ENCODE measurements around the gene SPOP.

The SPOP gene

GRCh38 chr17:49716668-49717364, 38.9 kb upstream of the SPOP start:
- TF ChIP-seq ZNF660 (tag by site-specific recombination; IDR thresholded peaks at IDR 0.05) = no peak
- Histone ChIP-seq H3K9me3 (ENCODE audit: control insufficient read depth, insufficient read depth, low read depth, low read length) (no peaks in the 10 kb centered on the region), H3K4me3 (ENCODE audit: low read depth, low read length) (no peak overlapping the region), H3K4me1 (ENCODE audit: control insufficient read depth, insufficient read depth, low read length) (no peaks in the 10 kb centered on the region), H3K27ac (ENCODE audit: extremely low read depth, low read depth, low read length) (no peak overlapping the region), H3K36me3 (ENCODE audit: control insufficient read depth in 2 of 2, insufficient read depth in 1 of 2, low read length in 2 of 2) (peaks cover 20 to 59% of the 10 kb centered on the region in 2 experiments)
- POLR2A ChIA-PET = interaction anchor here (3.6 kb wide), 1 partner anchor 47 kb away, joined by 17 read pairs; the partner anchor contains the start of gene FAM117A
- CTCF ChIA-PET = interaction anchor here (0.6 to 2.3 kb wide), 5 partner anchors 22 to 159 kb away, joined by 3 to 7 read pairs (median 3); no protein-coding TSS in a partner anchor

- Histone ChIP-seq H3K4me3 (ENCODE audit: low read depth, low read length) (no peak overlapping the region), H3K9me3 (ENCODE audit: control insufficient read depth, insufficient read depth, low read depth, low read length) (no peaks in the 10 kb centered on the region), H3K4me1 (ENCODE audit: control insufficient read depth, insufficient read depth, low read length) (no peaks in the 10 kb centered on the region), H3K36me3 (ENCODE audit: control insufficient read depth in 2 of 2, insufficient read depth in 1 of 2, low read length in 2 of 2) (peaks cover 20 to 57% of the 10 kb centered on the region in 2 experiments), H3K27ac (ENCODE audit: extremely low read depth, low read depth, low read length) (no peak overlapping the region)
- ChIA-PET CTCF (interaction anchor here (0.6 to 2.3 kb wide), 5 partner anchors 14 to 146 kb away, joined by 3 to 7 read pairs (median 3); no protein-coding TSS in a partner anchor), POLR2A (interaction anchor here (3.6 kb wide), 1 partner anchor 48 kb away, joined by 17 read pairs; the partner anchor contains the start of gene FAM117A)
- TF ChIP-seq ZNF121 (tag by site-specific recombination; IDR thresholded peaks at IDR 0.05) (no peak), MYNN (tag by site-specific recombination; IDR thresholded peaks at IDR 0.05; ENCODE audit: borderline replicate concordance) (no peak), KLF16 (tag by site-specific recombination; IDR thresholded peaks at IDR 0.05) (no peak), ZNF768 (tag by site-specific recombination; IDR thresholded peaks at IDR 0.05) (no peak), ZSCAN16 (tag by site-specific recombination; IDR thresholded peaks at IDR 0.05) (no peak), ZNF785 (tag by site-specific recombination; IDR thresholded peaks at IDR 0.05) (no peak), ZNF776 (tag by site-specific recombination; IDR thresholded peaks at IDR 0.05; ENCODE audit: borderline replicate concordance) (no peak), ZNF488 (tag by site-specific recombination; IDR thresholded peaks at IDR 0.05) (no peak), ZNF585B (tag by site-specific recombination; IDR thresholded peaks at IDR 0.05) (no peak), SP3 (tag by site-specific recombination; IDR thresholded peaks at IDR 0.05) (no peak), ATF2 (tag by site-specific recombination; IDR thresholded peaks at IDR 0.05; ENCODE audit: low read depth) (no peak), ZNF350 (tag by site-specific recombination; IDR thresholded peaks at IDR 0.05) (no peak), ZNF529 (tag by site-specific recombination; IDR thresholded peaks at IDR 0.05; ENCODE audit: insufficient replicate concordance) (no peak), ZNF214 (tag by site-specific recombination; IDR thresholded peaks at IDR 0.05; ENCODE audit: borderline replicate concordance) (no peak), MEIS1 (CRISPR knock-in tag; IDR thresholded peaks at IDR 0.05; ENCODE audit: borderline replicate concordance) (no peak), RBAK (tag by site-specific recombination; IDR thresholded peaks at IDR 0.05) (no peak)
- TF ChIP-seq, protein P1, sequence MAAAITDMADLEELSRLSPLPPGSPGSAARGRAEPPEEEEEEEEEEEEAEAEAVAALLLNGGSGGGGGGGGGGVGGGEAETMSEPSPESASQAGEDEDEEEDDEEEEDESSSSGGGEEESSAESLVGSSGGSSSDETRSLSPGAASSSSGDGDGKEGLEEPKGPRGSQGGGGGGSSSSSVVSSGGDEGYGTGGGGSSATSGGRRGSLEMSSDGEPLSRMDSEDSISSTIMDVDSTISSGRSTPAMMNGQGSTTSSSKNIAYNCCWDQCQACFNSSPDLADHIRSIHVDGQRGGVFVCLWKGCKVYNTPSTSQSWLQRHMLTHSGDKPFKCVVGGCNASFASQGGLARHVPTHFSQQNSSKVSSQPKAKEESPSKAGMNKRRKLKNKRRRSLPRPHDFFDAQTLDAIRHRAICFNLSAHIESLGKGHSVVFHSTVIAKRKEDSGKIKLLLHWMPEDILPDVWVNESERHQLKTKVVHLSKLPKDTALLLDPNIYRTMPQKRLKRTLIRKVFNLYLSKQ (tag by site-specific recombination; IDR thresholded peaks at IDR 0.05; ENCODE audit: borderline replicate concordance) = no peak
- TF ChIP-seq, protein P2, sequence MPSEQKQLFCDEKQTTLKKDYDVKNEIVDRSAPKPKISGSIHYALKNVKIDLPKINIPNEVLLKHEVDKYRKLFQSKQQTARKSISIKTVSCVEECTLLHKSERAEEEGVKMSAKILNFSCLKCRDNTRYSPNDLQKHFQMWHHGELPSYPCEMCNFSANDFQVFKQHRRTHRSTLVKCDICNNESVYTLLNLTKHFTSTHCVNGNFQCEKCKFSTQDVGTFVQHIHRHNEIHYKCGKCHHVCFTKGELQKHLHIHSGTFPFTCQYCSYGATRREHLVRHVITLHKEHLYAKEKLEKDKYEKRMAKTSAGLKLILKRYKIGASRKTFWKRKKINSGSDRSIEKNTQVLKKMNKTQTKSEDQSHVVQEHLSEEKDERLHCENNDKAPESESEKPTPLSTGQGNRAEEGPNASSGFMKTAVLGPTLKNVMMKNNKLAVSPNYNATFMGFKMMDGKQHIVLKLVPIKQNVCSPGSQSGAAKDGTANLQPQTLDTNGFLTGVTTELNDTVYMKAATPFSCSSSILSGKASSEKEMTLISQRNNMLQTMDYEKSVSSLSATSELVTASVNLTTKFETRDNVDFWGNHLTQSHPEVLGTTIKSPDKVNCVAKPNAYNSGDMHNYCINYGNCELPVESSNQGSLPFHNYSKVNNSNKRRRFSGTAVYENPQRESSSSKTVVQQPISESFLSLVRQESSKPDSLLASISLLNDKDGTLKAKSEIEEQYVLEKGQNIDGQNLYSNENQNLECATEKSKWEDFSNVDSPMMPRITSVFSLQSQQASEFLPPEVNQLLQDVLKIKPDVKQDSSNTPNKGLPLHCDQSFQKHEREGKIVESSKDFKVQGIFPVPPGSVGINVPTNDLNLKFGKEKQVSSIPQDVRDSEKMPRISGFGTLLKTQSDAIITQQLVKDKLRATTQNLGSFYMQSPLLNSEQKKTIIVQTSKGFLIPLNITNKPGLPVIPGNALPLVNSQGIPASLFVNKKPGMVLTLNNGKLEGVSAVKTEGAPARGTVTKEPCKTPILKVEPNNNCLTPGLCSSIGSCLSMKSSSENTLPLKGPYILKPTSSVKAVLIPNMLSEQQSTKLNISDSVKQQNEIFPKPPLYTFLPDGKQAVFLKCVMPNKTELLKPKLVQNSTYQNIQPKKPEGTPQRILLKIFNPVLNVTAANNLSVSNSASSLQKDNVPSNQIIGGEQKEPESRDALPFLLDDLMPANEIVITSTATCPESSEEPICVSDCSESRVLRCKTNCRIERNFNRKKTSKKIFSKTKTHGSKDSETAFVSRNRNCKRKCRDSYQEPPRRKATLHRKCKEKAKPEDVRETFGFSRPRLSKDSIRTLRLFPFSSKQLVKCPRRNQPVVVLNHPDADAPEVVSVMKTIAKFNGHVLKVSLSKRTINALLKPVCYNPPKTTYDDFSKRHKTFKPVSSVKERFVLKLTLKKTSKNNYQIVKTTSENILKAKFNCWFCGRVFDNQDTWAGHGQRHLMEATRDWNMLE (tag by site-specific recombination; conservative IDR thresholded peaks at IDR 0.05; ENCODE audit: low read depth) = no peak
These were observed 37.9 kb upstream of the SPOP start for GRCh38 chr17:49715717-49716279.
